Fibroblast of skin of abdomen (primary cell): ENCODE results near the gene ZNF518A.
"Not testable (repeated sequence)": the region's sequence is repeated elsewhere in the genome, so short reads cannot be mapped to it uniquely, and the experiment has no call there.

Experiments
- DNase-seq: peaks from one replicate; pipeline ENCODE4 v3.0.0-alpha.2; 2013

The ZNF518A gene

DNA sequence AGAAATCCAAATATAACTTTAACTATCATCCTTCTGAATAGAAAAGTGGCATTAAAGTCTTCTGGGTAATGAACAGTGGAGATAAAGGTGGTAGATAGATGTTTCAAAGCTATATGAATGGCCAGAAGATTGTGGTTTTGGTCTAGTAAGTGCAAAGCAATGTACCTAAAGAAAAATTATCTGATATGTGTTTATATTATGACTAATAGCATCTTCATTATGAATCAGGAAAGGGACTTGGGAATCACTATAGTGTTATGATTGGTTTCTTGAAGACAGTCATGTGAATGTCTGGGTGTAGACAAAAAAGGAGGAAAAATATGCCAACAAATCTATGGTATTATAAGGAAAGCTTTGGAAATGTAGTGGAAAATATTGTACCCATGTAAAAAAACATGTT lies 3.0 kb downstream of the ZNF518A start:
- DNase-seq, result peak; percentile 28

DNA sequence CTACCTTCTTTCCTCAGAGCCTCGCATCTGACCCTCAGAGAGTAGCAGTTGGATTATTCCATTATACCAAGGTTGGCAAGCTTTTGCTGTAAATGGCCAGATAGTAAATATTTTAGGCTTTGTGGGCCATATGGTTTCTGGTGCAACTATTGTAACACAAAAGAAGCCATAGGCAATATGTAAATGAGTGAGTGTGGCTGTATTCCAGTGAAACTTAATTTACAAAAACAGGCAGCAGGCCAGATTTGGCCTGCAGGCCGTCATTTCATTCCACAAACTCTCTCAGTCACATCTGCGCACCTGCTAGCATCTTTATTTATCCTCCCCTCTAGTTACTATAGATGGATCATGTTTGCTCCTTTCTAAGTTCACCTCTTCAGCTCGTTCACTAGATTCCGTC lies 6.7 kb downstream of the ZNF518A start:
- no peak for DNase-seq

DNA sequence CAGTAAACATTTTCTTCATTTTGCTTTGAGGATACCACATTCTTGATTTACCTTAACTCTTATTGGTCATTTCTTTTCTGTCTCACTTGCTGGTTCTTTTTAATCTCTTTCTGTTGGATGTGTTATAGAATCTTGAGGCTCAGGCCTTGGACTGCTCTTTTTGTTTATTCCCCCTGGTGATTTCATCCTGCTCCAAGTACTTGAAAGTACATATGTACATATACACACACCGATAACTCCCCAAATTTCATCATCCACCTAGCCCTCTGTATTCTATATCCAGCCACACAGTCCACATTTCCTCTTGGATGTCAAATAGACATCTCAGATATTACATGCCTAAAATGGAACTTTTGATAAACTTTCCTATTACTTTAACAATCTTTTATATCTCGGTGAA lies 7.5 kb downstream of the ZNF518A start:
- DNase-seq, result no peak

DNA sequence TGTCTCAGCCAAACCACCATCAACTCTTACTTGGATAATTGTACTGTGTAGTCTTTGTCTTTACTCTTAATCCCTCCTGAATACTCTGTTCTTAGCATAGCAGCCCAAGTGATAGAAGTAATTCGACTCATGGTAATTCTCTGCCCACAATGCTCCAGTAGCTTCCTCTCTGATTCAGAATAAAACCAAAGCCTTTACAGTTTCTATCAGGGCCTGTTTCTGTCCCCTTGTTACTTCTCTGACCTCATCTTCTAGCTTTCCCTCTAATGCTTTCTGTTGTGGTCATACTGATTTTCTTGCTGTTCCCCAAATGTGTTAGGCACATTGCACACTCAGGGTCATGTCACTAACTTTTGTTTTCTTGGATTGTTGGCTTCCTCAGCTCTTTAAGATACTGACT lies 8.0 kb downstream of the ZNF518A start:
- DNase-seq, result no peak

DNA sequence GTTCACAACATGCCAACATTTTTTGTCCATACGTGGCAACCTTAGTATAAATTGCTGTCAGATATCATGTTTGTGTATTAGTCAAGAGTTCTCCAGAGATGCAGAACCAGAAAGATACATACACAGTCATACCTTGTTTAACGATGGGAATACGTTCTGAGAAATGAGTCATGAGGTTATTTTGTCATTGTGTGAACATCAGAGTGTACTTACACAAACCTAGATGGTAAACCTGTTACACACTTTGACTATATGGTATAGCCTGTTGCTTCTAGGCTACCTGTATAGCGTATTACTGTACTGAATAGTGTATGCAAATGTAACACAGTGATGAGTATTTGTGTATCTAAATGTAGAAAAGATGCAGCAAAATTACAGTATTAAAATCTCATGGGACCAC lies 22.3 kb downstream of the ZNF518A start:
- DNase-seq, result no peak

DNA sequence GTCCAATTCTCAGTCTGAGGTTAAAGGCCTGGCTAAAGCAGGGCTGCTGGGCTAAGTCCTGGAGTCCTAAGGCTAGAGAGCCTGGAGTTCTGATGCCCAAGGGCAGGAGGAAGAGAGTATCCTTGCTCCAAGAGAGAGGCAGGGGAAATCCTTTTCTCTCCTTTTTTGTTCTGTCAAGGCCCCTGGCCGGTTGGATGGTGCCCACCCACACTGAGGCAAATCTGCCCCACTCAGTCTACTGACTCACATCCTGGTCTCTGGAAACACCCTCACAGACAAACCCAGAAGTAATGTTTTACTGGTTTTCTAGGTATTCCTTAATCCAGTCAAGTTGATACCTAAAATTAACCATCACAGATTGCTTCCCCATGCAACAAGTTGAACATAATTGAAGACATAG lies 23.0 kb downstream of the ZNF518A start:
- no peak for DNase-seq

DNA sequence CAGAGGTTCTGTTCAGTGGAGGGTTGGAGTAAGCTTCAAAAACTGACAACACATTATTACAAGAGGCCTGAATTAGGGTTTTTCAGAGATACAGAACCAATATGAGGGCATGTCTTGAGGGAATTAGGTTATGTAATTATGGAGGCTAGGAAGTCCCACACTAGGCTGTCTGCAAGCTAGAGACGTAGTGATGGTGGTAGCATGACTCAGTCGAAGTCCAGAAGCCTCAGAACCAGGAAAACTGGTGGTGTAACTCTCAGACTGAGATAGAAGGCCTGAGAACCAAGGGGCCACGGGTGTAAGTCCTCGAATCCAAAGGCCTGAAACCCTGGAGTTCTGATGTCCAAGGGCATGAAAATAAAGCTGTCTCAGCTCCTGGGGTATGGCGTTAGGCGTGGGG lies 35.6 kb downstream of the ZNF518A start:
- DNase-seq, result no peak

DNA sequence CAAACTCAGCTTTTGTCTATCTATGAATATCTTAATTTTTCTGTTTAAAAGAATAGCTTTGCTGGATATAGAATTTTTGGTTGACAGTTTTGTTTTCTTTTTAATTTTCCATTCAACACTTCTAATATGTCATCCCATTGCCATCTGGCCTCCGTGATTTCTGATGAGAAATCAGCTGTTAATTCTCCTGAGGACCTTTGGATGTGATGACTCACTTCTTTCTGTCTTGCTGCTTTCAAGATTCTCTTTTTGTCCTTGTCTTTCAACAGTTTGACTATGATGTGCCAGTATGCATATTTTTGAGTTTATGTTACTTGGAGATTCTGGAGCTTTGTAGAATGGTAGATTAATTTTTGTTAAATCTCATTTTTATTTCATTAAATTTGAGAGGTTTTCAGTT lies 38.4 kb downstream of the ZNF518A start:
- no peak for DNase-seq

DNA sequence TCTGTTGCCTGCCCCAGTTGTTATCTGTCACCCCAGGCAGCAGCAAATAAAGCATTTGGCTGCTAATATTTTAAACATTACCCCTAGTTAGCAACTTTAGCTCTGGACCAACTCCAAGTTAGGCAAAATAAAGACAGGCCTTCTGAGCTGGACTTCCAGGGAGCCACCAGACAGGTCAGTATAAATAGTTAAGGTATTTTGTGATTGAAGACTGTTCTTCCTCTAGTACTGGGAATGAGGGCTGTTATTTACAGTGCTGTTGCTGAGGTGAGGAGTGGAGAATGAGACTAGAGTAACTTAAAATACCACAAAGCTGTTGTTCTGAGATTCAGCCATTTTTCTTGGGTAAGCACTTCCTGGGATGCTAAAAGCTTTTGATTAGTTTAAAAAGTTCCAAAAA lies 40.1 kb downstream of the ZNF518A start:
- DNase-seq, result no peak

DNA sequence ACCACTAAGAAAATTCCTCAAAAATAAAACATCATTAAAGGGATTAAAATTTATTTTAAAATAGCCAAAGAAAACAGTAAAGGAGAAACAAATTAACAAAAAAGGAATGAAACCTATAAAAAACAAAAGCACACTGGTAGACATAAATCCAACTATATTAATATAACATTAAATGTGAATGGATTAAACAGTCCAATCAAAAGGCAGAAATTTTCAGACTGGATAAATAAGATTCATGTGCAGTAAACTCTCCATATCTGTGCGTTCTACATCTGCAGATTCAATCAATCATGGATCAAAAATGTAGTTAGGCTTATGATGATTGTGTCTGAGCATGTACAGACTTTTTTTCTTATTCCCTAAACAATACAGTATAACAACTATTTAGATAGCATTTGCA lies 42.6 kb downstream of the ZNF518A start:
- DNase-seq, result no peak

DNA sequence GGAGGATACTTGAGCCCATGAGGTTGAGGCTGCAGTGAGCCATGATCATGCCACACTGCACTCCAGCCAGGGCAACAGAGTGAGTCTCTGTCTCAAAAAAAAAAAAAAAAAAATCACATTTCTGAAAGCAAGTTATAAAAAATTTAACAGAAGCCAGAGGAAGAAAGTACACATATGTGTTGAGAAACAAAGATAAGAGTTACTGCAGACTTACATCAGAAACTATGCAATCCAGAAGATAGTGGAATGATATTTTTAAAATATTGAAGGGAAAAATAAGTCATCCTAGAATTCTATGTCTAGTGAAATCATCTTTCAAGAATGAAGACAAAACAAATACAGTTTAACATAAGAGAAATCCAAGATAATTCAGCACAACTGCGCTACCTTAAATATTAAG lies 46.9 kb downstream of the ZNF518A start:
- DNase-seq, result no peak

DNA sequence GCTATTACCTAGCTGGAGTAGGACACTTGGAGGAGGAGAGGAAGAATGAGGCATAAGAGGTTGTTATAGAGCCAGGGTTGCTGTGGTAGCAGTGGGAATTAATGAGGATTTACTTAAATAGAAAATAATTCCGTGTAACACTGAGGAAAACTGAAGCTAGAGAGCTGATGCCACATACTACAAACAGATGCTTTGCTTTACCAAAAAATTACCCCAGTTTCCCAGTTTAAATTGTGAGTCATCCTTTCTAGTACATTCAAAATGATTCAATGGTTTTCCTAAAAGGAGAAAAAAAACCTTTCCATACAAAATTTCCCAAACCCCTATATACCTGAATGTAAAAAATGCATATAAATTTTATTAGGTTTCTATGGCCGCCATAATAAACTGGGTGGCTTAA lies 58.3 kb downstream of the ZNF518A start:
- no peak for DNase-seq

DNA sequence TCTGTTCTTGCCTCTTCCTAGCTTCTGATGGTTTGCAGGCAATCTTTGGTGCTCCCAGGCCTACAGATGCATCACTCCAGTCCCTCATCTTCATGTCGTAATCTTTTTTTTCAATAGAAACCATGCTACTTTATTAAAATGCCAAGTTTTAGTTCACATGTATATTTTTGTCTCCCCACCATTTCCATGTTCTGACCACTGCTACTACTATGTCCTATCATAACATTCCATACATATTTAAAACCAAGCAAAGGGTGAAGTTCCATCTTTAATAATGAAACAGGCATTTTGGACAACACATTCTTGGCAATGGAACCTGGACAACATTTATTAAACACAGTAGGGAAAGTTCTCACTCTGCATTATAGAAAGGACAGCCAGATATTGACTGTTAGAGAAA lies 58.8 kb downstream of the ZNF518A start:
- peak; percentile 11 for DNase-seq

DNA sequence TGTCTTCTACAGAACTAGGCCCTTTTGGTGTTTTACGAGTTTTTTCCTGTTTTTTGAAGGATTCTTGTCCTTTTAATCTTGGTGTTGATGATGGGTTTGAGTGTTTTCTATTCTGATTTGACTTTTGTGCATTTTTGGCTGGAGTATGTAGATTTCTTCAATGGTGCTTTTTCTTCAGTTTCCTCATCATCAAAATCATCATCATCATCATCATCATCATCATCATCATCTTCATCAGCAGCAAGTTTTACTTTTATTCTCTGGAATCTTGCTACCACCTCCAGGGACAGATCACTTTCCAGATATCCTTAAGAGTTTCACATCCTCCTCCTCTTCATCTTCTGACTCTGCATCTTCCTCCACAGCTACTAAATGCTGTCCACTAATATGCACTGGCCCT lies 59.4 kb downstream of the ZNF518A start:
- not testable (repeated sequence) for DNase-seq

DNA sequence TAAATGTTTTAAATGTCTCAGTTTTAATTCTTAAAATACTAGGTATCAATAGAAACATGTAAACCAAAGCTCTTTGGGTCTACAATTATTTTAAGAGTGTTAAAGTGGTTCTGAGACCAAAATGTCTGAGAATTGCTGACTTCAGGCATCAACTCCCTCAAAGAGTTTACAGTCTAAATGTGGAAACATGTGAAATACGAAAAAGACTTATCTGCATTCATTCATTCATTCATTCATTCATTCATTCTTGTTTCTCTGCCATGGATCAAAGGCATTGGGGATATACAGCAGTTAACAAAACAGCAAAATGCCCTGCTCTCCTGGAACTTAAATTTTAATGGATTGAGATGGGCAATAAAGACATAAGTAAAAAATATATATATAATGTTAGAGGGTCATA lies 71.4 kb downstream of the ZNF518A start:
- no peak for DNase-seq

DNA sequence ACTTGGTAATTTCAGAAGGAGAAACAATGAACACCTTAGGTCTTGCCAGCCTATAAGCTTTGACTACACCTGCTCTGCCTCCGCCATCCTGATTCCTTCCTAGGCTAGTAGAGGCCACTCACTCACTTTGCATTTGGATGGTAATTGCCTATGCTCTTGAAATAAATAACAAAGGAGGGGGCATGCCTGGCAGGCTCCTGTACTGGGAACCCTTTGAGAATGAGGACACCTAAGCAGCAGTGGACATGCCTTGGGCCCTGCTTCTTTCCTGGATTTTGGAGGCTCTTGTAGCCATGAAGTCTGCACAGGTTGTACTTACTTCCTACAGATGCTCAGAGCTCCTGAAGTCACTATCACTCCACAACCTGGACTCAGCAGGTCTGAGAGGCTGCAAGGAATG lies 75.5 kb downstream of the ZNF518A start:
- DNase-seq, result no peak

DNA sequence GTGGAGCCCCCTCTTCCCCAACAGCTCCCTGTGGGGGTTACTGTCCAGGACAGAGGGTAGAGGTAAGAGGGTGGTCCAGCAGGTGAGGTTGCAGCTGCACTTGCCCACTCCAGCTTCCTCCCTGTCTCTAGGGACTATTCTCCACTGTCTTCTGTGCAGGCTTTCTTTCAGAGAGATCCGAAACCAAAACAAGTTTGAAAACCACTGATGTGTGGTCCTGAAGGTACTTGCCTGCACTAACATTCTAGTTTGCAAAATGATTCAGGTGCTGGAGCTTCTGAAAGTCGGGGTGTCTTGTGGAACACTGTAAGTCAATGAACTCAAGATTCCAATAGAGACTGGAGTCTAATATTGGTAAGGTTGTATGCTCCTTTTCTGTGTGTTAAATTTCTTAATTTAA lies 78.2 kb downstream of the ZNF518A start:
- DNase-seq, result no peak

DNA sequence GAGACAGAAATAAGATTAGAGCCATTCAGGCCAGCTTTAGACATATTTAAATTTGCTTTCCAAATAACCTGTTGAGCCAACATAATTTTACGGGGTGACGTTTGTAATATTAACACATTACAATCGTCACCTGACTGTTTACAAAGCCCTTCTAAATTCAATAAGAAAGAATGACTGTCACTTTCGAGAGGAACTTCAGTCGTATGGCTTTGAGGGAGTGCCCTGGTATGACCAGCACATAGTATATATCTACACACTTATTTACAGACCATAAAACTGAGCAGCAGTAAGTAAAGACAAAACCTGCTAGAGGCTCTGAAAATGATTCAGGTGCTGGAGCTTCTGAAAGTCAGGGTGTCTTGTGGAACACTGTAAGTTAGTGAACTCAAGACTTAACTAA lies 78.8 kb downstream of the ZNF518A start:
- DNase-seq, result no peak

DNA sequence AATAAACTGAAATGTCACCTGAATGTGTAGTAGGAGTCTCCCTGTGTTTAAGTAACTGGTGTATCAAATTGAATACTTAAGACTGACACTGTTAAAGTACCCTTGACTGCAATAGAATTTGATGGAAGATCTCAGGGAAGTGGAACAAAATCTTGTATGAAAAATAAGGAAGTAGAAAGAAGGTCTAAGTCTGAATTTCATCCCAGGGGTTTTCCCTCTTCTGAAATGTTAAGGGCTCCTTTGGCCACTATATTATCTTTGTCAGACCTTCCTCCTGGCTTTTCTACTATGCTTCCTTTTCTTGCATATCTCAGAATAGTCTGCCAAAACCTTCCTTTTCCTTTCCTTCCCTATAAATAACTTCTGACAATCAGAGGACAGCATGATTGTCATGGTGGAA lies 81.7 kb downstream of the ZNF518A start:
- no peak for DNase-seq

DNA sequence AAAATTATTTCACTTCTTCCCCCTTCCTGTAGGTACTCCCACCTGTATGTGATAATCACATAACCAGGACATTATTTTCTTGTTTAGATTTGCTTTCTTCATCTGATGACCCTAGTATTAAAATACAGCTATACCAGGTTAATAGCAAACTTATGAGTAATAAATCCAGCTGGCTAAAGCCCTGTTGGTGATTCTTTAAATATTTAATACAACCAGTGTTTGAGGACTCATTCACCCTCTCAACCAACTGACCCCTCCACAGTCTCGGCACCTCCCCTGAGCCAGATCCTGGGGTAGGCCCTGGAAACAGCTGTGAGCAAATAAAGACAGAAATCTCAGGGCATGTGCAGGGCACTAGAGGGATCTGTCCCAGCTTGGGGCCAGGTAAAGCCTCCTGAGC lies 82.8 kb downstream of the ZNF518A start:
- DNase-seq, result no peak
